Mesendoderm (in vitro differentiated cells): ENCODE results near the gene GPR39.

Source experiments
- DNase-seq: peaks from one replicate; pipeline ENCODE4 v3.0.0; 2013
- H2AK5ac ChIP-seq: 2 replicates; pipeline ENCODE4 v1.6.1; 2013; ENCODE audit warnings: low read length, inconsistent platforms
- H2BK120ac ChIP-seq: 2 replicates; pipeline ENCODE4 v1.6.1; 2013; ENCODE audit warnings: low read depth, mild to moderate bottlenecking, low read length, moderate library complexity, mixed read lengths
- H2BK15ac ChIP-seq: replicated peaks from 2 replicates; pipeline ENCODE4 v1.6.1; 2013; ENCODE audit warnings: low read depth, mild to moderate bottlenecking, moderate library complexity
- H2BK5ac ChIP-seq: 2 replicates; pipeline ENCODE4 v1.6.1; 2013; ENCODE audit warnings: low read length, inconsistent platforms
- H3K18ac ChIP-seq: 2 replicates; pipeline ENCODE4 v1.6.1; 2013; ENCODE audit warnings: mild to moderate bottlenecking, low read length, mixed read lengths
- H3K23ac ChIP-seq: one replicate; pipeline ENCODE4 v1.6.1; 2013; ENCODE audit warnings: low read length
- H3K27ac ChIP-seq: 2 replicates; pipeline ENCODE4 v1.5.1; 2013; ENCODE audit warnings: low read depth, mild to moderate bottlenecking, inconsistent platforms, low read length, moderate library complexity
- H3K27me3 ChIP-seq: 2 replicates; pipeline ENCODE4 v1.6.1; 2013; ENCODE audit warnings: low read length, control low read depth, mild to moderate bottlenecking, inconsistent platforms; ENCODE audit not compliant: insufficient read depth, poor library complexity
- H3K36me3 ChIP-seq: 2 replicates; pipeline ENCODE4 v1.6.1; 2013; ENCODE audit warnings: low read length, inconsistent platforms; ENCODE audit not compliant: control insufficient read depth, insufficient read depth
- H3K4ac ChIP-seq: one replicate; pipeline ENCODE4 v1.6.1; 2013; ENCODE audit warnings: low read depth, mild to moderate bottlenecking, low read length, moderate library complexity
- H3K4me1 ChIP-seq: 2 replicates; pipeline ENCODE4 v1.6.1; 2013; ENCODE audit warnings: low read depth, low read length, inconsistent platforms; ENCODE audit not compliant: control insufficient read depth
- H3K4me2 ChIP-seq: 2 replicates; pipeline ENCODE4 v1.6.1; 2013; ENCODE audit warnings: low read length
- H3K4me3 ChIP-seq: 2 replicates; pipeline ENCODE4 v1.5.1; 2013; ENCODE audit warnings: mild to moderate bottlenecking, low read length
- H3K56ac ChIP-seq: one replicate; pipeline ENCODE4 v1.6.1; 2013; ENCODE audit warnings: low read length
- H3K79me1 ChIP-seq: 2 replicates; pipeline ENCODE4 v1.6.1; 2013; ENCODE audit warnings: low read length, inconsistent platforms
- H3K79me2 ChIP-seq: 2 replicates; pipeline ENCODE4 v1.6.1; 2013; ENCODE audit warnings: mild to moderate bottlenecking, low read length; ENCODE audit not compliant: control insufficient read depth, insufficient read depth
- H3K9ac ChIP-seq: 2 replicates; pipeline ENCODE4 v1.6.1; 2013; ENCODE audit warnings: low read length, inconsistent platforms
- H4K5ac ChIP-seq: one replicate; pipeline ENCODE4 v1.6.1; 2013; ENCODE audit warnings: low read length
- H4K8ac ChIP-seq: one replicate; pipeline ENCODE4 v1.6.1; 2013; ENCODE audit warnings: low read depth, mild to moderate bottlenecking, control low read depth, low read length, moderate library complexity
- WGBS: extraction: QIAGEN DNeasy Blood & Tissue Kit; methylation state at CpG from one replicate; pipeline ENCODE4 v1.1.7; 2013; ENCODE audit warnings: low lambda C conversion rate, missing lambda C conversion rate; ENCODE audit not compliant: insufficient coverage; ENCODE audit errors: extremely low coverage; 5-methylcytosine and 5-hydroxymethylcytosine counted together

The GPR39 gene

GRCh38 chr2:132488491-132488890 lies 71.9 kb downstream of the GPR39 start:
- H2BK15ac ChIP-seq, result no peak overlapping the region
- H3K4ac ChIP-seq, result no peak overlapping the region
- H4K8ac ChIP-seq, result no peak overlapping the region
- no peaks in the 10 kb centered on the region for H3K27me3 ChIP-seq
- H3K9ac ChIP-seq, result no peak overlapping the region
- no peak overlapping the region for H3K4me3 ChIP-seq
- no peak for DNase-seq
- no peak overlapping the region for H3K56ac ChIP-seq
- H3K79me1 ChIP-seq, result no peaks in the 10 kb centered on the region
- H2AK5ac ChIP-seq, result no peak overlapping the region
- no peak overlapping the region for H3K4me2 ChIP-seq
- no peaks in the 10 kb centered on the region for H3K36me3 ChIP-seq
- H2BK120ac ChIP-seq, result no peak overlapping the region
- WGBS, result no CpG with 5 or more reads among the region's 6 CpGs
- no peak overlapping the region for H3K27ac ChIP-seq
- no peaks in the 10 kb centered on the region for H3K79me2 ChIP-seq
- H3K4me1 ChIP-seq, result no peaks in the 10 kb centered on the region
- H3K23ac ChIP-seq, result no peak overlapping the region
- H3K18ac ChIP-seq, result no peak overlapping the region
- H4K5ac ChIP-seq, result no peak overlapping the region
- no peak overlapping the region for H2BK5ac ChIP-seq

- Histone ChIP-seq H3K4me3 (no peak overlapping the region), H2AK5ac (no peak overlapping the region), H2BK15ac (no peak overlapping the region), H3K79me2 (no peaks in the 10 kb centered on the region), H3K9ac (no peak overlapping the region), H3K4me2 (no peak overlapping the region), H4K5ac (no peak overlapping the region), H3K27me3 (no peaks in the 10 kb centered on the region), H3K23ac (no peak overlapping the region), H3K27ac (no peak overlapping the region), H3K79me1 (no peaks in the 10 kb centered on the region), H3K56ac (no peak overlapping the region), H3K36me3 (no peaks in the 10 kb centered on the region), H4K8ac (no peak overlapping the region), H2BK120ac (no peak overlapping the region), H3K4me1 (no peaks in the 10 kb centered on the region), H2BK5ac (no peak overlapping the region), H3K18ac (no peak overlapping the region), H3K4ac (no peak overlapping the region)
- peak; percentile 76 for DNase-seq
- no CpG with 5 or more reads among the region's 18 CpGs for WGBS
Measured at GRCh38 chr2:132489150-132489549, 72.5 kb downstream of the GPR39 start.

- Histone ChIP-seq H3K23ac (no peak overlapping the region), H3K4me2 (no peak overlapping the region), H3K4ac (no peak overlapping the region), H3K79me2 (no peaks in the 10 kb centered on the region), H3K27ac (no peak overlapping the region), H2AK5ac (no peak overlapping the region), H2BK15ac (no peak overlapping the region), H2BK120ac (no peak overlapping the region), H4K5ac (no peak overlapping the region), H3K56ac (no peak overlapping the region), H2BK5ac (no peak overlapping the region), H3K4me1 (no peaks in the 10 kb centered on the region), H3K27me3 (no peaks in the 10 kb centered on the region), H3K18ac (no peak overlapping the region), H3K79me1 (no peaks in the 10 kb centered on the region), H3K9ac (no peak overlapping the region), H3K4me3 (no peak overlapping the region), H3K36me3 (no peaks in the 10 kb centered on the region), H4K8ac (no peak overlapping the region)
- no peak for DNase-seq
- no CpG with 5 or more reads among the region's 2 CpGs for WGBS
Measured at GRCh38 chr2:132495881-132496280, 79.3 kb downstream of the GPR39 start.

- no peak overlapping the region for H3K18ac ChIP-seq
- no peak for DNase-seq
- H3K36me3 ChIP-seq, result no peaks in the 10 kb centered on the region
- H2BK120ac ChIP-seq, result no peak overlapping the region
- no peak overlapping the region for H3K27ac ChIP-seq
- H3K79me2 ChIP-seq, result no peaks in the 10 kb centered on the region
- no peak overlapping the region for H2AK5ac ChIP-seq
- H3K4ac ChIP-seq, result no peak overlapping the region
- no peak overlapping the region for H3K4me3 ChIP-seq
- no peak overlapping the region for H3K23ac ChIP-seq
- H3K4me2 ChIP-seq, result no peak overlapping the region
- no peaks in the 10 kb centered on the region for H3K79me1 ChIP-seq
- no peak overlapping the region for H2BK5ac ChIP-seq
- H3K56ac ChIP-seq, result no peak overlapping the region
- no peak overlapping the region for H3K9ac ChIP-seq
- no peak overlapping the region for H4K5ac ChIP-seq
- no peaks in the 10 kb centered on the region for H3K27me3 ChIP-seq
- no peak overlapping the region for H2BK15ac ChIP-seq
- no peak overlapping the region for H4K8ac ChIP-seq
- WGBS, result no CpG with 5 or more reads among the region's 4 CpGs
- no peaks in the 10 kb centered on the region for H3K4me1 ChIP-seq
Measured at GRCh38 chr2:132496555-132496954, 80.0 kb downstream of the GPR39 start.

GRCh38 chr2:132497591-132497990 lies 81.0 kb downstream of the GPR39 start:
- H2AK5ac ChIP-seq, result no peak overlapping the region
- H3K9ac ChIP-seq, result no peak overlapping the region
- H3K36me3 ChIP-seq, result no peaks in the 10 kb centered on the region
- no peak overlapping the region for H2BK120ac ChIP-seq
- H3K18ac ChIP-seq, result no peak overlapping the region
- H4K5ac ChIP-seq, result no peak overlapping the region
- no peak for DNase-seq
- H4K8ac ChIP-seq, result no peak overlapping the region
- H3K27ac ChIP-seq, result no peak overlapping the region
- H3K4ac ChIP-seq, result no peak overlapping the region
- no peaks in the 10 kb centered on the region for H3K4me1 ChIP-seq
- H3K79me2 ChIP-seq, result no peaks in the 10 kb centered on the region
- H3K27me3 ChIP-seq, result no peaks in the 10 kb centered on the region
- no peak overlapping the region for H3K23ac ChIP-seq
- H3K79me1 ChIP-seq, result no peaks in the 10 kb centered on the region
- no peak overlapping the region for H2BK5ac ChIP-seq
- no peak overlapping the region for H3K4me3 ChIP-seq
- H3K4me2 ChIP-seq, result no peak overlapping the region
- no peak overlapping the region for H2BK15ac ChIP-seq
- no peak overlapping the region for H3K56ac ChIP-seq

- no peak overlapping the region for H3K56ac ChIP-seq
- no peaks in the 10 kb centered on the region for H3K36me3 ChIP-seq
- no peak overlapping the region for H2BK15ac ChIP-seq
- H3K27me3 ChIP-seq, result no peaks in the 10 kb centered on the region
- DNase-seq, result peak; percentile 20
- no peak overlapping the region for H2AK5ac ChIP-seq
- no peak overlapping the region for H2BK120ac ChIP-seq
- no peaks in the 10 kb centered on the region for H3K4me1 ChIP-seq
- no peak overlapping the region for H3K27ac ChIP-seq
- no peak overlapping the region for H2BK5ac ChIP-seq
- no peaks in the 10 kb centered on the region for H3K79me1 ChIP-seq
- H4K8ac ChIP-seq, result no peak overlapping the region
- H3K79me2 ChIP-seq, result no peaks in the 10 kb centered on the region
- H3K4me3 ChIP-seq, result no peak overlapping the region
- H3K4ac ChIP-seq, result no peak overlapping the region
- no peak overlapping the region for H3K9ac ChIP-seq
- no peak overlapping the region for H4K5ac ChIP-seq
- no peak overlapping the region for H3K18ac ChIP-seq
- no peak overlapping the region for H3K4me2 ChIP-seq
- no peak overlapping the region for H3K23ac ChIP-seq
- no CpG with 5 or more reads among the region's 1 CpG for WGBS
Measured at GRCh38 chr2:132503701-132504100, 87.1 kb downstream of the GPR39 start.
